ENCODE data around the gene MARCHF3.
"Not testable (repeated sequence)": the region's sequence is repeated elsewhere in the genome, so short reads cannot be mapped to it uniquely, and the experiment has no call there.

Gene MARCHF3

GRCh38 chr5:127051591-127051990 lies 21.2 kb upstream of the MARCHF3 start:
- DNase-seq (ENCODE audit: low read depth in 3 of 3) = no peak

GRCh38 chr5:127046343-127047072 lies 16.1 kb upstream of the MARCHF3 start:
- no peak for DNase-seq (ENCODE audit: low read depth in 3 of 3)

GRCh38 chr5:127042593-127042992 lies 12.2 kb upstream of the MARCHF3 start:
- no peak for DNase-seq (ENCODE audit: low read depth in 3 of 3)

GRCh38 chr5:127041571-127041970 lies 11.2 kb upstream of the MARCHF3 start:
- DNase-seq (ENCODE audit: low read depth in 3 of 3) = no peak

- DNase-seq (ENCODE audit: low read depth in 3 of 3) = no peak
These were observed 10.6 kb upstream of the MARCHF3 start for GRCh38 chr5:127040796-127041520.

- DNase-seq (ENCODE audit: low read depth in 3 of 3) = no peak
These were observed 8.2 kb upstream of the MARCHF3 start for GRCh38 chr5:127038550-127038949.

GRCh38 chr5:127031863-127032232 lies 1.5 kb upstream of the MARCHF3 start:
- no peak for DNase-seq (ENCODE audit: low read depth in 3 of 3)

GRCh38 chr5:127031147-127031862 lies 947 bp upstream of the MARCHF3 start:
- no peak for DNase-seq (ENCODE audit: low read depth in 3 of 3)

- peak in 2 of 3 experiments; percentile 11 to 16 for DNase-seq (ENCODE audit: low read depth in 3 of 3)
These were observed 638 bp downstream of the MARCHF3 start for GRCh38 chr5:127029581-127030258.

GRCh38 chr5:127028822-127029457 lies 1.4 kb downstream of the MARCHF3 start:
- no peak for DNase-seq (ENCODE audit: low read depth in 3 of 3)

GRCh38 chr5:127027539-127027938 lies 2.8 kb downstream of the MARCHF3 start:
- no peak for DNase-seq (ENCODE audit: low read depth in 3 of 3)

GRCh38 chr5:127026166-127026565 lies 4.2 kb downstream of the MARCHF3 start:
- DNase-seq (ENCODE audit: low read depth in 3 of 3) = no peak

GRCh38 chr5:127025467-127025866 lies 4.9 kb downstream of the MARCHF3 start:
- no peak for DNase-seq (ENCODE audit: low read depth in 3 of 3)

- DNase-seq (ENCODE audit: low read depth in 3 of 3) = no peak
These were observed 5.5 kb downstream of the MARCHF3 start for GRCh38 chr5:127024821-127025220.

- DNase-seq (ENCODE audit: low read depth in 3 of 3) = not testable (repeated sequence)
These were observed 6.7 kb downstream of the MARCHF3 start for GRCh38 chr5:127023552-127024191.

GRCh38 chr5:127022846-127023245 lies 7.5 kb downstream of the MARCHF3 start:
- no peak for DNase-seq (ENCODE audit: low read depth in 3 of 3)

GRCh38 chr5:127019928-127020327 lies 10.4 kb downstream of the MARCHF3 start:
- no peak for DNase-seq (ENCODE audit: low read depth in 3 of 3)

- DNase-seq (ENCODE audit: low read depth in 3 of 3) = not testable (repeated sequence)
These were observed 13.6 kb downstream of the MARCHF3 start for GRCh38 chr5:127016722-127017121.

- DNase-seq (ENCODE audit: low read depth in 3 of 3) = no peak
These were observed 14.6 kb downstream of the MARCHF3 start for GRCh38 chr5:127015716-127016115.

- no peak for DNase-seq (ENCODE audit: low read depth in 3 of 3)
These were observed 15.8 kb downstream of the MARCHF3 start for GRCh38 chr5:127014573-127014972.

GRCh38 chr5:127013407-127013806 lies 17.0 kb downstream of the MARCHF3 start:
- DNase-seq (ENCODE audit: low read depth in 3 of 3) = no peak
